ENCODE data around the gene ZMAT3.

The ZMAT3 gene

GRCh38 chr3:178990293-178990692 lies 81.3 kb downstream of the ZMAT3 start:
- TF ChIP-seq ZFX (IDR thresholded peaks at IDR 0.05; ENCODE audit: borderline replicate concordance) (no peak), CTCF (IDR thresholded peaks at IDR 0.05) (no peak)
- H3K27ac ChIP-seq = no peak overlapping the region

GRCh38 chr3:178989821-178990220 lies 81.8 kb downstream of the ZMAT3 start:
- TF ChIP-seq ZFX (IDR thresholded peaks at IDR 0.05; ENCODE audit: borderline replicate concordance) = no peak
- no peak for TF ChIP-seq CTCF (IDR thresholded peaks at IDR 0.05)
- H3K27ac ChIP-seq = no peak overlapping the region

GRCh38 chr3:178987745-178988144 lies 83.9 kb downstream of the ZMAT3 start:
- no peak for TF ChIP-seq CTCF (IDR thresholded peaks at IDR 0.05)
- TF ChIP-seq ZFX (IDR thresholded peaks at IDR 0.05; ENCODE audit: borderline replicate concordance) = no peak
- no peak overlapping the region for H3K27ac ChIP-seq

GRCh38 chr3:178986456-178986855 lies 85.2 kb downstream of the ZMAT3 start:
- no peak overlapping the region for H3K27ac ChIP-seq
- TF ChIP-seq CTCF (IDR thresholded peaks at IDR 0.05) (no peak), ZFX (IDR thresholded peaks at IDR 0.05; ENCODE audit: borderline replicate concordance) (no peak)

GRCh38 chr3:178982137-178982536 lies 89.5 kb downstream of the ZMAT3 start:
- no peak overlapping the region for H3K27ac ChIP-seq
- no peak for TF ChIP-seq ZFX (IDR thresholded peaks at IDR 0.05; ENCODE audit: borderline replicate concordance)
- no peak for TF ChIP-seq CTCF (IDR thresholded peaks at IDR 0.05)

GRCh38 chr3:178975320-178975719 lies 96.3 kb downstream of the ZMAT3 start:
- TF ChIP-seq CTCF (IDR thresholded peaks at IDR 0.05) = no peak
- TF ChIP-seq ZFX (IDR thresholded peaks at IDR 0.05; ENCODE audit: borderline replicate concordance) = no peak
- no peak overlapping the region for H3K27ac ChIP-seq

GRCh38 chr3:178971614-178972013 lies 100.0 kb downstream of the ZMAT3 start:
- no peak for TF ChIP-seq CTCF (IDR thresholded peaks at IDR 0.05)
- H3K27ac ChIP-seq = no peak overlapping the region
